ENCODE data around the gene EML6.

Gene EML6

GRCh38 chr2:54740333-54740732 is 16.9 kb downstream of the EML6 start:
- H3K4me3 ChIP-seq (ENCODE audit: control insufficient read depth, low read depth, low read length), result no peak overlapping the region
- DNase-seq (ENCODE audit: low read depth), result no peak
- no peak for TF ChIP-seq CTCF (conservative IDR thresholded peaks at IDR 0.05; ENCODE audit: control insufficient read depth, insufficient read depth, low read depth, low read length)

- H3K4me3 ChIP-seq (ENCODE audit: control insufficient read depth, low read depth, low read length), result no peak overlapping the region
- TF ChIP-seq CTCF (conservative IDR thresholded peaks at IDR 0.05; ENCODE audit: control insufficient read depth, insufficient read depth, low read depth, low read length), result no peak
- DNase-seq (ENCODE audit: low read depth), result peak; percentile 43
Measured at GRCh38 chr2:54741250-54741649, 17.8 kb downstream of the EML6 start.

- TF ChIP-seq CTCF (conservative IDR thresholded peaks at IDR 0.05; ENCODE audit: control insufficient read depth, insufficient read depth, low read depth, low read length), result no peak
- peak; percentile 48 for DNase-seq (ENCODE audit: low read depth)
- no peak overlapping the region for H3K4me3 ChIP-seq (ENCODE audit: control insufficient read depth, low read depth, low read length)
Measured at GRCh38 chr2:54750040-54750439, 26.6 kb downstream of the EML6 start.

- no peak for TF ChIP-seq CTCF (conservative IDR thresholded peaks at IDR 0.05; ENCODE audit: control insufficient read depth, insufficient read depth, low read depth, low read length)
- no peak for DNase-seq (ENCODE audit: low read depth)
- H3K4me3 ChIP-seq (ENCODE audit: control insufficient read depth, low read depth, low read length), result no peak overlapping the region
Measured at GRCh38 chr2:54752439-54752838, 29.0 kb downstream of the EML6 start.

- TF ChIP-seq CTCF (conservative IDR thresholded peaks at IDR 0.05; ENCODE audit: control insufficient read depth, insufficient read depth, low read depth, low read length), result no peak
- no peak overlapping the region for H3K4me3 ChIP-seq (ENCODE audit: control insufficient read depth, low read depth, low read length)
- DNase-seq (ENCODE audit: low read depth), result no peak
Measured at GRCh38 chr2:54755641-54756326, 32.3 kb downstream of the EML6 start.

- no peak overlapping the region for H3K4me3 ChIP-seq (ENCODE audit: control insufficient read depth, low read depth, low read length)
- TF ChIP-seq CTCF (conservative IDR thresholded peaks at IDR 0.05; ENCODE audit: control insufficient read depth, insufficient read depth, low read depth, low read length), result no peak
- peak; percentile 67 for DNase-seq (ENCODE audit: low read depth)
Measured at GRCh38 chr2:54757500-54757899, 34.0 kb downstream of the EML6 start.

- no peak for TF ChIP-seq CTCF (conservative IDR thresholded peaks at IDR 0.05; ENCODE audit: control insufficient read depth, insufficient read depth, low read depth, low read length)
- DNase-seq (ENCODE audit: low read depth), result no peak
- H3K4me3 ChIP-seq (ENCODE audit: control insufficient read depth, low read depth, low read length), result no peak overlapping the region
Measured at GRCh38 chr2:54758951-54759350, 35.5 kb downstream of the EML6 start.

Data from fibroblast of mammary gland (primary cell).